NCI-H2196 (cell line): ENCODE measurements around the gene FAM120B.
"Not testable (repeated sequence)": the region's sequence is repeated elsewhere in the genome, so short reads cannot be mapped to it uniquely, and the experiment has no call there.

Experiments
- DNase-seq: peaks from one replicate; lab custom pipeline; 2025; ENCODE audit not compliant: unreplicated experiment; lab: John Stamatoyannopoulos, UW

Gene FAM120B

DNA sequence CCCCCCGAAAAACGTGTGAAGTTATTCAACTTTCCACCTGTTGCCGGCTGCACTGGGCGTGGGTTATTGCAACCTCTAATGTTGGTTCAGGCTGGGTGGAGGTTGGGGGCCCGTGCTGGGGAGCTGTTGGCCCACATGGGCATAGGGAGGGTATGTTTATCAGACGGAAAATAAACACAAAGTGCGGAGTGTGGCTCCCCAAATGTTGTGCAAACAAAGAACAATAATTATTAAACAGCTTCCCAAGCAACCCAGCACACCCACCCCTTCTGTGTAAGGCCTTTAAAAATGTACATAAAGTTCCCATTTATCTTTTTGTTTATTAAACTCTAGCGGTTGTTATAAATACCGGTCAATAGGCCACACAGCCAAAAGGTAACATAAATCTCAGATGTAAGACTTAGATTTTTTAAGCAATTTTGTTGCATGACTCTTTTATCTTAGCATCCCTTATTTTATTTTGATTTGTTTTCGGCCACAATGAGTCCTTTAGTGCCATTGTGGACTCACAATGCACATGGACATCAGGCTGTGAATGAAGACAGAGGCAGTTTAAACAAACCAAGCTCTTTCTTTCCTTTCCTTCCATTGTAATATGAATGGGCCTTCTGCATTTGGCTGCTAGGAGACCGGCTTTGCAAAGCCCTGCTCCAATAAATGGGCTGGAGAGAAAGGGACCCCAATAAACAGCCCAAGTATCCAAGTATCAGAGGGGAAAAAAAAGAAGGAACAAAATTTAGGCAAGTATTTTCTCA lies 8.8 kb upstream of the FAM120B start:
- no peak for DNase-seq

GRCh38 chr6:170298688-170299087 lies 7.9 kb upstream of the FAM120B start:
- no peak for DNase-seq

- DNase-seq: no peak
These were observed 5.4 kb upstream of the FAM120B start for GRCh38 chr6:170301184-170301583.

- DNase-seq: no peak
These were observed 694 bp upstream of the FAM120B start for GRCh38 chr6:170305805-170306323.

GRCh38 chr6:170307080-170307545 lies 555 bp downstream of the FAM120B start:
- no peak for DNase-seq

DNA sequence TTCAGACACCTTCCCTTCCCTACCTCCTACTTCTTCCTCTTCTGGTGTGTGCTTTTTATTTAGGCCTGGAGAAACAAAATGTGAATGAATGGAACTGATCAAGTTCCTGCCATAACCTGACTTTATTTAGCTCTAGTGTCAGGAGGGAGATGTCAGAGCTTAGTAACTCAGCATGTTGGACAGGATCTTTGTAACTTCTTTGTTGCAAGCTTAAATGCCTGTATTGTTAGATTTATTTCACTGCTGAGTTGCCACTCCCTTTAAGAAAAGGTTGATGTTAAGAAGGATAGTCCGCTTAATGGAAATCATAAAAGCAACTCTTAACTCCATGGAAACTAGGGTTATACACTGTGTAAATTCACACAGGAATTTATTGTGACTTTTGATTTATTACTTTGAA lies 2.2 kb downstream of the FAM120B start:
- no peak for DNase-seq

DNA sequence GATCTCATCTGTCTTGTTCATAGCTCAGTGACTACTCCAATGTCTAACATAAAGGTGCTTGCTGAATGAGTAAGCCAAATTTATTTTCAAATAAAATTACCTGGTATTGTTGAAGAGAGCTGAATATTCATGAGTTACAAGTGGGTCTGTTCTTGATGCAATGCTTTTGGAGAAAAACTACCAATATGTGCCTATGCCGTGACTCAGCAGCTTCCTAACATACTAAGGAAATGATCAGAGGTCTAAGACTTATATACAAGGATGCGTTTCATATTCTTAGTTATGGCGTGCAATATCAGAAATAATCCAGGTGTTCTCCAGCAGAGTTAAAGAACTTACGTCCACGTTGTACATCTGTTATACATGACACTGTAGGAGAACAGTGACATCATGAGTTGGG lies 5.1 kb downstream of the FAM120B start:
- DNase-seq: no peak

- DNase-seq: no peak
These were observed 6.3 kb downstream of the FAM120B start for GRCh38 chr6:170312876-170313275.

DNA sequence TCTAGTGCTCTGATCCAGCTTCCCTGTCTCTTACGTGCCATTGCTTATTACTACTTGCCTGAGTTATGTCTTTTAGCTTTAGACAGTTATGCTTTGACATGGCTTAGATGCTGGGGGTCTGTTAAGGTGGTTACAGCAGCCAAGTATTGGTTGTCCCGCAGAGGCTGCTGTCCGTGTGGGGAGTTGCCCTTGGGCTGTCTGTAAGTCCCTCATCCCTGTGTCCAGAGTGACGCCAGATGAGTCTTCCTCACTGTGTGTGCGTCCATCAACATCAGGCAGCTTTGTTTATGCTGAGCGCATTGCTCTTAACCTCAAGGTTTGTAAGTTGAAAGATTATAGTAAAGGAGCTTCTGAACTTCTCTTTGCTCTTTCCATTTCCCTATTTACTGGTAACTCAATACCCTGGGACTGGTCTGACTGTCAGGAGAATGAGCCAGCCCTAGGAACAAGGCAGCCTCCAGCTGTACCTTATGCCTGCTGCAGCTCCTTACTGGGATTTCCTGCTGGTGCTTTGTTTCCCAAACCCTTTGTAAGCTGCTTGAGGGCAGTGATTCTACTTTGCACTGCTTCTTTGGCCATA lies 7.2 kb downstream of the FAM120B start:
- DNase-seq: no peak

DNA sequence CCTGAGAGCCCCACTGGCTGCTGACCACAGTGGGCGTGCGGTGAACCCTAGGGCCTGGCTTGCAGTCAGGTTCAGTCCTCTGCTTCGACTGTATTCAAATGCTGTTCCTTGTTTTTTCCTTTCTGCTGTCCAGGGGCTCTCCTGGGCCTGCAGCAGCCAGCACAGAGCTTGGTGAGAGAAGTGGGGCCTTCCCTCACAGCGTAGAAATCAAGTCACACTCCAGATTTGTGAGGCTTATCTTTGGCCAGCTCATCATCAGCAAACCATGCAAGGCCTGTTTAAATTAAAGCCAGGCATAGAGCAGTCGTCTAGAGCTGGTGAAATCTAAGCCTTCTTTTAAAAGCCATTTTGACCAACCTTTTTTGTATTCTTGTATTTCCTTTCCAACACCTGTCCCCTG lies 8.4 kb downstream of the FAM120B start:
- DNase-seq: no peak

DNA sequence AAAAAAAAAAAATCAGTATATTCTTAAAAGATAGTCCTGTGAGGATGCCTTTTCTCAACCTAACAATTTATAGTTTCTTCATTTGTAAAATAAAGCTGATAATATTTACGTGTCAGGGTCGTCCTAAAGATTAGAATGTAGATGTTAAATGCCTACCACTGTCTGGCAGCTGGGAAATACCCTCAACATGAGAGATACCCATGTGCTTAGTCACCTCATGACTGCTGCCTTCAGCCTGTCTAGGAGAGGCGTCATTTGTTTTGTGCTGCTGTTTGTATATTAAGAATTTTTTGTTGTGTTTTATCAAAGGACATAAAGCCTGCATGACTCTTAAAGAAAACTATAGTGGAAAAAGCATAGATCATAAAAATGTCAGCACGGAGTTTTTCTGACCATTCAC lies 9.5 kb downstream of the FAM120B start:
- DNase-seq: no peak

DNA sequence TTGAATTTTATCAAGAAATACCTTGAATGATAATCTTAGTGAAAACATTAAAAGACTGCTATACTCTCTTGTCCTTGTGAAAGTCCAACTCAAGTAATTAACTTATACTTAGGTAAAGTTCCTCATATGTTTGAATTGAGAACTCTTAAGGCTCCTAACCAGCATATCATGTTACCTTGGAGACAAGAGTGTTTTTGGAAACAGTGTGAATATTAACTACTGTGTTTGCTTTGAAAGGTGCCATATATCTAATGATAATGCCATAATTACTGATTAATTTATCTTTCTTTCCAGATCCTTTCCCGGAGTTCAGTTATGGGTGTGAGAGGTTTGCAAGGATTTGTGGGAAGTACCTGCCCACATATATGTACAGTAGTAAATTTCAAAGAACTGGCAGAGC lies 10.5 kb downstream of the FAM120B start:
- DNase-seq: no peak

GRCh38 chr6:170317718-170318117 lies 11.2 kb downstream of the FAM120B start:
- DNase-seq: no peak

- DNase-seq: no peak
These were observed 22.8 kb downstream of the FAM120B start for GRCh38 chr6:170329321-170329720.

- not testable (repeated sequence) for DNase-seq
These were observed 28.6 kb downstream of the FAM120B start for GRCh38 chr6:170335199-170335598.

- DNase-seq: no peak
These were observed 38.3 kb downstream of the FAM120B start for GRCh38 chr6:170344631-170345576.

DNA sequence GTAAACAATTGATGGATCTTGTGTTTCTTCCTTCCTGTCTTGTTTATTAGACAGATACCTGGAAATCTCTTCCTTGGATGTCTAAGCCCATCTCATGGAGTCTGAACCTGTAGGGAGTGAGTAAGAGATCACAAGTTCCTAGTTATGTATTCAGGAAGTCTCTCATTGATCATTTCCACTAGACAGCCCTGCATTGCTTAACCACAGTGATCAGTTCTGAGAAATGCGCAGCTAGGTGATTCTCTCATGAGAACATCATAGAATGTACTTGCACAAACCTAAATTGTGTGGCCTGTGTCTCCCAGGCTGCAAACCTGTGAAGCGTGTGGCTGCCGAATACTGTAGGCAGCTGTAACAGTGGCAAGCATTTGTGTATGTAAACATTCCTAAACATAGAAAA lies 39.1 kb downstream of the FAM120B start:
- DNase-seq: no peak

- DNase-seq: no peak
These were observed 40.1 kb downstream of the FAM120B start for GRCh38 chr6:170346649-170347048.

GRCh38 chr6:170347091-170347490 lies 40.5 kb downstream of the FAM120B start:
- no peak for DNase-seq

GRCh38 chr6:170347975-170348374 lies 41.4 kb downstream of the FAM120B start:
- no peak for DNase-seq

DNA sequence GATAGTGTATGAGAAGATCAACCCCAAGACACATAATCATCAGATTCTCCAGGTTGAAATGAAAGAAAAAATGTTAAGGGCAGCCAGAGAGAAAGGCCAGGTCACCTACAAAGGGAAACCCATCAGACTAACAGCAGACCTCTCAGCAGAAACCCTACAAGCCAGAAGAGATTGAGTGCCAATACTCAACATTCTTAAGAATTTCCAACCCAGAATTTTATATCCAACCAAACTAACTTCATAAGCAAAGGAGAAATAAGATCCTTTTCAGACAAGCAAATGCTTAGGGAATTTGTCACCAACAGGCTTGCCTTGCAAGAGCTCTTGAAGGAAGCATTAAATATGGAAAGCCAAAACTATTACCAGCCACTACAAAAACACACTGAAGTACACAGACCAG lies 44.9 kb downstream of the FAM120B start:
- DNase-seq: not testable (repeated sequence)
